Heart left ventricle (tissue), 13 donors: Measurements from ENCODE around the gene ACACA.

ENCODE experiments used
- CTCF ChIP-seq, 12 donors: fragments of 200-600 bp; sonication (generic) in 4 of 12; IDR thresholded peaks; one replicate each; pipeline versions ENCODE4 v1.5.0 to v1.8.0; 2018 to 2022; ENCODE audit warnings: antibody characterized with exemption in 12 of 12, mild to moderate bottlenecking in 5 of 12
- POLR2A ChIP-seq, 2 donors: fragments of 450-650 bp; IDR thresholded peaks; one replicate each; pipeline ENCODE4 v1.6.1; 2017; ENCODE audit warnings: antibody characterized with exemption in 2 of 2, mild to moderate bottlenecking in 2 of 2, moderate library complexity in 2 of 2
- donor health status: ischemic (EF 13 %, LVEDD 7.1; RV severe dilation, severe dysfunction).
- donor health status: DM: no; HTN: yes; CAD: no.
- donor health status: DM: no; HTN: no; CAD: no.
- donor health status: ischemic (EF 25% LVEDD 6.9; RV normal size, moderate dysfunction).
- donor health status: ischemic (EF 25% LVEDD 5.7; RV mildly dilated, moderate dysfunction).
- donor health status: ischemic (EF 35%, LVEDD 5.7; RV mildly dilated, moderate dysfunction).
- donor health status: nonischemic (EF 11% LVEDD 7.7; RV severe dilation, severe dysfunction).
- donor health status: DM: yes; HTN: yes; CAD: no.
- donor health status: PGD.
- donor health status: ischemic (EF 29% LVEDD 5.4; RV normal size, mild dysfunction).
- donor health status: nonischemic (EF 23%, LVEDD 6.1; RV moderate dilation, normal function).

- TF ChIP-seq CTCF (IDR thresholded peaks at IDR 0.05) = no peak
- TF ChIP-seq POLR2A (IDR thresholded peaks at IDR 0.05) = no peak
Measured at GRCh38 chr17:37111329-37111728, 295.3 kb downstream of the ACACA start.
